Rectal smooth muscle tissue (tissue), 1 donor: ENCODE results near the gene B3GALT6.

ENCODE experiments used
- H3K27ac ChIP-seq: one replicate; pipeline ENCODE4 v1.7.0; 2013; ENCODE audit warnings: low read depth, low read length, inconsistent platforms
- H3K27me3 ChIP-seq: one replicate; pipeline ENCODE4 v1.7.0; 2013; ENCODE audit warnings: low read length; ENCODE audit not compliant: control insufficient read depth, insufficient read depth
- H3K36me3 ChIP-seq: one replicate; pipeline ENCODE4 v1.7.0; 2013; ENCODE audit warnings: low read length; ENCODE audit not compliant: control insufficient read depth, insufficient read depth
- H3K4me1 ChIP-seq: one replicate; pipeline ENCODE4 v1.7.0; 2013; ENCODE audit warnings: low read length; ENCODE audit not compliant: control insufficient read depth, insufficient read depth
- H3K4me3 ChIP-seq: one replicate; pipeline ENCODE4 v1.7.0; 2013; ENCODE audit warnings: low read length
- H3K9ac ChIP-seq: one replicate; pipeline ENCODE4 v1.7.0; 2013; ENCODE audit warnings: low read length

The B3GALT6 gene

GRCh38 chr1:1262758-1263157 lies 30.7 kb downstream of the B3GALT6 start:
- H3K9ac ChIP-seq: no peak overlapping the region
- H3K27ac ChIP-seq: no peak overlapping the region
- peaks cover 35% of the 10 kb centered on the region for H3K36me3 ChIP-seq
- no peaks in the 10 kb centered on the region for H3K4me1 ChIP-seq
- H3K4me3 ChIP-seq: no peak overlapping the region
- no peaks in the 10 kb centered on the region for H3K27me3 ChIP-seq

DNA sequence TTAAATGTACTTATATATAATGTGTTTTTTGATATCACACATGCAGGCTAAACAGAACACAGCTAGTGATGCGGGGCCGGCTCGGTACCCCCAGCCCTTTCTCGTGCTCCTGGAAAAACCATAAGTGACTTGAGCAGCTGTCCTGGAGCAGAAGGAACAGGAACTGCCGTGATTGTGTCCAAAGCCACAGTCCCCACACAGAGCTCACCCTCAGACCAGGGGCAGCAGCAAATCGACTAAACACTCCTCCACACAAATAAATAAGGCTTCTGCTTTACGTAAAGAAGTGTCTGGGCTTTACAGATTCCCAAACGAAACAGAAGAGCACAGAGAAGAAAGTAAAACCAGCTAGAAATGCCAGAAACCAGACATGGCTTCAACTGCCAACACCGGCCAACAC lies 32.0 kb downstream of the B3GALT6 start:
- Histone ChIP-seq H3K4me1 (no peaks in the 10 kb centered on the region), H3K27me3 (no peaks in the 10 kb centered on the region), H3K27ac (no peak overlapping the region), H3K36me3 (peaks cover 35% of the 10 kb centered on the region), H3K9ac (no peak overlapping the region), H3K4me3 (no peak overlapping the region)

DNA sequence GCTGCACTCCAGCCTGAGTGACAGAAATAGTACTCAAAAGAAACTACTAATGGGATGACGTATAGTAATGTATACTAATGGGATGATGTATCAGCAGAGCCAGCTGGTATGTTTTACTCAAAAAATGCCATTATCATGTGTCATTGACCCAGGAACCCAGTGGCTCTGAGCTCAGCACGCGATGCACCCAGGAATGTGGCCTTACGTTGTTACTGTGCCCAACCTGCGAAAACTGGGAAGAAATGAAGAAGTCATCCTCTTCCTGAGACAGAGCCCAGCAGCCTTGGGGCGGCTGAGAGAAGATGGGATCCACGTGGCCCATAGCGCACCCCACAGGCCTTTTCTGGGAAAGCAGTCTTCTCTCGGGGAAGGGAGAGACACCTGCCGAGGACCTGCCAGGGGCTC lies 32.8 kb downstream of the B3GALT6 start:
- Histone ChIP-seq H3K4me3 (no peak overlapping the region), H3K27me3 (no peaks in the 10 kb centered on the region), H3K9ac (no peak overlapping the region), H3K4me1 (no peaks in the 10 kb centered on the region), H3K36me3 (peaks cover 30% of the 10 kb centered on the region), H3K27ac (peak overlapping the region; percentile 6)

- Histone ChIP-seq H3K36me3 (peaks cover 13% of the 10 kb centered on the region), H3K27me3 (no peaks in the 10 kb centered on the region), H3K4me3 (no peak overlapping the region), H3K9ac (no peak overlapping the region), H3K4me1 (peaks cover 18% of the 10 kb centered on the region), H3K27ac (no peak overlapping the region)
Measured at GRCh38 chr1:1267488-1268283, 35.6 kb downstream of the B3GALT6 start.

DNA sequence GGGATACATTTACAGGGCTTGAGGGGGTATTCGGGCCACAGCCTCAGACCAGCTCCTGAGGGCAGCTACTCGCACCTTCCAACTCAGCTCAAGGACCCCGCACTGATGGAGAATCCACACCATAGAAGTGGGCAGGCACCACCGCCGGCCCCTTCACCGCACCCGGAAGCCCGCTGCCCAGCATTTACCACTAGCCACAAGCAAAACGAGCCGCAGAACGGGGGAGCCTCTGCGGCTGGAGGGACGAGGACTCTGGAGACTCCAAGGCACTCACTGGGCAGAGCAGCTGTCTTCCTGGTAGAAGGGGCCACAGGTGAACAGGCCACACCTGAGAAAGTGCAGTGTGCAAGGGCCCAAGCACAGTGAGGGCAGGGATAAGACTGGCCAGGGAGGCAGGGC lies 36.2 kb downstream of the B3GALT6 start:
- Histone ChIP-seq H3K4me3 (no peak overlapping the region), H3K36me3 (peaks cover 13% of the 10 kb centered on the region), H3K4me1 (peaks cover 19% of the 10 kb centered on the region), H3K27me3 (no peaks in the 10 kb centered on the region), H3K9ac (no peak overlapping the region), H3K27ac (no peak overlapping the region)

DNA sequence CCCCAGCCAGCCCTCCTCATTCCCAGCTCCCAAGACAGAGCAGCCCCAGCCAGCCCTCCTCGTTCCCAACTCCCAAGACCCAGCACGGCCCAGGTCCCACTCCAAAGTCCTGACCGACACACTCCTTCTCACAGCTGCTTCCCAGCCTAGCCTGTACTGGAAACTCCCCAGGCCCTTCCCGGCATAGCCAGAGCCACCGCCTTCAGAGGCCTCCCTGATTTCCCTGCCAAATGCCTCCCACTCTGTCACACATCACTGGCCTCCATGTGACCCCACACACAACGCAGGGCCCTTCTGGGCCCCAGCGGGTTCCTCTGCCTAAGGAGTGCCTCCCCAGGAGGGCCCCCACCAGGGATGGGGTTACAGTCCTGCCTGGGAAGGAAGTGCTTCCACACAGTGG lies 38.8 kb downstream of the B3GALT6 start:
- H3K36me3 ChIP-seq: peaks cover 7% of the 10 kb centered on the region
- no peaks in the 10 kb centered on the region for H3K27me3 ChIP-seq
- H3K4me3 ChIP-seq: no peak overlapping the region
- no peak overlapping the region for H3K27ac ChIP-seq
- peak overlapping the region; percentile 16 for H3K9ac ChIP-seq
- peaks cover 19% of the 10 kb centered on the region for H3K4me1 ChIP-seq

DNA sequence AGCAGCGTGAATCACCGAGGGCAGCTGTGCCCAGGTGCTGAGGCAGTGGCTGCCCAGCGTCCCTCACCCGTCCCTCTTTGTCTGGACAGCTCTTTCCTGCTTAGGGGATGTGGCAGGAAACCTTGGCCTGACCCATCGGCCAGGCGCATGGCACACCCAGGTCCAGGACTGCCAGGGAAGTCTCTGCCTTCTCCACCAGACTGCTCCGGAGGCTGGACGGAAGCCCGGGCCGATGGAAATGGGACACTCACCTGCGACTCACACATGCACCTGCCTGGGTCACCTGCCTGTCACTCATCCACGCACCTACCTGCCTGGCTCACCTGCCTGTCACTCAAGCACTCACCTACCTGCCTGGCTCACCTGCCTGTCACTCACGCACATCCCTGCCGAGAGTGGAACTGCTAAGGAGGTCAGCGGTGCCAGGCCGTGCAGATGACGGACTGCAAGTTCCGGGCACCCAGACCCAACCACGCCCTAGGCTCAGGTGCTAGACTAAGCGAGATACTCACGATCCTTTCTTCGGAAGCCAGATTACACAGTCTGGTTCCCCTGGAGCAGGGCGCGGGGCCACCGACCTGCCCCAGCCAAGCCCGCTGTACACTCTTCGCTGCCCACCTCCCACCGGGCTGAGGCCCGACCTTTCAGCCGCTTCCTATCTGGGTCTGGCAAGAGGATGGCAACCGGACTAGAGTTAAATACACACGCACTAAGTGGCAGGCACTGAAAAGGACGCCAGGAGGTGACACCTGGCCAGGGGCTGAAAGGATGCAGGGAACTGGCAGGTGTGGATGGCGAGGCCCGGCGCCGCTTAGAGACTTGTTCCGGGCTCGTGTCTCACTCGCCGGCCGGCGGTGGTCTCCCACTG lies 40.5 kb downstream of the B3GALT6 start:
- Histone ChIP-seq H3K27me3 (no peaks in the 10 kb centered on the region), H3K4me3 (peak overlapping the region; percentile 89), H3K27ac (peak overlapping the region; percentile 71), H3K36me3 (peaks cover 4% of the 10 kb centered on the region), H3K4me1 (peaks cover 19% of the 10 kb centered on the region), H3K9ac (peak overlapping the region; percentile 87)

DNA sequence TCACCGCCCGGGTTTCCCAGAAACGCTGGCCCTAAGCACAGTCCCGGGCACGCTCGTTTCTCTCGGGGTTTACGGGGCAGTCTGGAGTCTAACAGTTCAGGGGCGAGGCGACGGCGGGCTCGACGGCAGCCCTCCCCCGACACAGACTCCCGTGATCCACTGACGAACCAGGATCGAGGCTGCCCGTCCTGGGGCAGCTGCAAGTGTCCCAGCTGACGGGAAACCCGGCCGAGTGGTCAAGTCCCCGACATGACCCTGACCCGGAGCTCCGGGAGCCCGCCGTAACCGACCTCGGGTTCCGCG lies 41.1 kb downstream of the B3GALT6 start:
- Histone ChIP-seq H3K36me3 (no peaks in the 10 kb centered on the region), H3K27ac (peak overlapping the region; percentile 71), H3K4me1 (peaks cover 19% of the 10 kb centered on the region), H3K9ac (peak overlapping the region; percentile 87), H3K4me3 (peak overlapping the region; percentile 89), H3K27me3 (no peaks in the 10 kb centered on the region)

DNA sequence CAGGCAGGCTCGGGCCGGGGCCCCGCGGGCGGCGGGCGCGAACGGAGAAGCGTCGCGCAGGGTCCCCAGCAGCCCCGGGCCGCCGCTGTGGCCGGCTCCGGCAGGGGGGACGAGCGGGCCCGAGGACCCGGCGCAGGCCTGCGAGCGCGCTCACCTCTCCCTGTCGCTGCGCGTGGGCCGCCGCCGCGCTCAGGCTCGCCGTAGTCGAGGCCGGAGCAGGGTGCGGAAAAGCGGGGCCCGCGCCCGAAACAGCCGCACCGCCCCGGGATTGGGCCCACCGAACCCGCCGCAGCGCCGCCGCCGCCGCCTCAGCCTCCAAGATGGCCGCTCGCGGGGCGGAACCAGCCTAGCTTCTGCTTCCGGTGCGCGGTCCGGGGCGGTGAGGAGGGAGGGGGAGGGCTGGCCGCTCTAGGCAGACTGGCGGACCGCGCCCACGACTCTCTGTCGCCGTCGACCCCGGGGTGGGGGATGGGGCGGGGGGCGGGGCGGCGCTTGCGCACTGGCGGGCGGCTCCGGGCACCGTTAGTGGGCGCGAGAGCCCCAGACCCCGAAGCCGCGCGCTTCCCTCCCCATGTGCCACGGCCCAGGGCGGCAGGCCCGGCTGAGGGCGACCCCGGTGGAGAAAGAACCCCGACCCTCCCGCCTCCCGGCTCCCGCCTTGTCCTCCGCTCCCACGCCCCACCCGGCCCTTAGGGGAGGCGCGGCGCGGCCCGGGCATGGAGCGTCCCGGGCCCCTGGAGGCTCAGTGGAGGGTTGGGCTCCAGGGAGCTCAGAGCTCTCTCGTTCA lies 41.7 kb downstream of the B3GALT6 start, which contains the start of gene UBE2J2:
Gene UBE2J2, minus strand, starts transcription at position 343 of the 787 bp plus-strand sequence. CDS start 5,862 bp downstream, outside the sequence.
- Histone ChIP-seq H3K36me3 (no peaks in the 10 kb centered on the region), H3K4me1 (peaks cover 19% of the 10 kb centered on the region), H3K4me3 (peak within 1 kb of the TSS; percentile 89), H3K9ac (peak within 1 kb of the TSS; percentile 87), H3K27ac (peak within 1 kb of the TSS; percentile 71), H3K27me3 (no peaks in the 10 kb centered on the region)

- Histone ChIP-seq H3K27me3 (no peaks in the 10 kb centered on the region), H3K36me3 (no peaks in the 10 kb centered on the region), H3K4me3 (peak overlapping the region; percentile 72), H3K4me1 (peaks cover 19% of the 10 kb centered on the region), H3K9ac (no peak overlapping the region), H3K27ac (no peak overlapping the region)
Measured at GRCh38 chr1:1274299-1274930, 42.4 kb downstream of the B3GALT6 start.

- H3K27ac ChIP-seq: no peak overlapping the region
- peaks cover 19% of the 10 kb centered on the region for H3K4me1 ChIP-seq
- H3K4me3 ChIP-seq: peak overlapping the region; percentile 72
- H3K36me3 ChIP-seq: no peaks in the 10 kb centered on the region
- H3K27me3 ChIP-seq: no peaks in the 10 kb centered on the region
- no peak overlapping the region for H3K9ac ChIP-seq
Measured at GRCh38 chr1:1274931-1275431, 42.9 kb downstream of the B3GALT6 start.
